GM21723 (cell line): Measurements from ENCODE around the gene ANXA3.
A peak's percentile ranks its signal among the peaks of the same experiment; 100 is the strongest.

Source experiments
- ATAC-seq: cut with Tn5 transposase; IDR thresholded peaks from one replicate; pipeline ENCODE4 v1.9.1; 2021; ENCODE audit warnings: mild to moderate bottlenecking, moderate library complexity; ENCODE audit not compliant: unreplicated experiment

The ANXA3 gene

DNA sequence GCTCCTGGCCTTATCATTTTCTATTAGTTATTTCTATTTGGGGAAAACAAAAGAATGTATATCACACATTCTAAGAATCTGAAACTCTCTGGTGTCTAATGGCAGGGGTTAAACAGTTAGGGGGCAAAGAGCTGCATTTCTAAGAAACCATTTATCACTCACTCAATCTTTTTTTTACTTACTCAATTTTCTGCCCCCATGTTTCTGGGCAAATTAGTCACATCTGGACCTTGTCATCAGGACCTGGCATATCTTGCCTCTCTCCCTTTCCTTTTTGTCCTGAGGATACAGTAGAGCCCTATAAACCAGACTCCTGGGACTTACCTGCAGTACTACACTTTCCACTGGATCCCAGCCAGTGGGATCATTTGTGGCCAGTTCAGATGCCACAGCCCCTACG, 89.1 kb downstream of the ANXA3 start:
- ATAC-seq = no peak

DNA sequence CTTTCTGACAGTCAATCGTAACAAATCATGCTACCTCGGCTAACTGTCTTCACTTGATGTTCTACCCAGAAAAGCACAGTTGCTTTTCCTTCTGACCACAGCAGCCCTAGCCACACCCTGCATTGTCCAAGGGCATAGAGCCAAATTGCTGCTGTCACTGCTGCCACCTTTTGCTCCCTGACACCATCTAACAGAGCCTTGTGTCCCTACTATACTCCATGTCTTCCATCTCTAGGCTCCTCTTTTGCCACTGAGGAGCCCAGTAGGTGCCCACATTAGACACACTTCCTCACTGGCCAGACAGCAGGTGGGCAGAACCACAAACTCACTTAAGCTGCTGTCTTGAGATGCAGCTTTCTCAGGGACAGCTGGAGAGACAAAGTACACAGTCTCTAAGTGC, 91.4 kb downstream of the ANXA3 start:
- no peak for ATAC-seq

- no peak for ATAC-seq
Measured at GRCh38 chr4:78644063-78644691, 92.6 kb downstream of the ANXA3 start.

- ATAC-seq = peak; percentile 97
Measured at GRCh38 chr4:78644744-78645330, 93.3 kb downstream of the ANXA3 start.

GRCh38 chr4:78645853-78646757, 94.5 kb downstream of the ANXA3 start:
- ATAC-seq = peak; percentile 42

- no peak for ATAC-seq
Measured at GRCh38 chr4:78647272-78647671, 95.7 kb downstream of the ANXA3 start.

- no peak for ATAC-seq
Measured at GRCh38 chr4:78648640-78649363, 97.2 kb downstream of the ANXA3 start.

GRCh38 chr4:78650106-78651024, 98.8 kb downstream of the ANXA3 start:
- no peak for ATAC-seq

DNA sequence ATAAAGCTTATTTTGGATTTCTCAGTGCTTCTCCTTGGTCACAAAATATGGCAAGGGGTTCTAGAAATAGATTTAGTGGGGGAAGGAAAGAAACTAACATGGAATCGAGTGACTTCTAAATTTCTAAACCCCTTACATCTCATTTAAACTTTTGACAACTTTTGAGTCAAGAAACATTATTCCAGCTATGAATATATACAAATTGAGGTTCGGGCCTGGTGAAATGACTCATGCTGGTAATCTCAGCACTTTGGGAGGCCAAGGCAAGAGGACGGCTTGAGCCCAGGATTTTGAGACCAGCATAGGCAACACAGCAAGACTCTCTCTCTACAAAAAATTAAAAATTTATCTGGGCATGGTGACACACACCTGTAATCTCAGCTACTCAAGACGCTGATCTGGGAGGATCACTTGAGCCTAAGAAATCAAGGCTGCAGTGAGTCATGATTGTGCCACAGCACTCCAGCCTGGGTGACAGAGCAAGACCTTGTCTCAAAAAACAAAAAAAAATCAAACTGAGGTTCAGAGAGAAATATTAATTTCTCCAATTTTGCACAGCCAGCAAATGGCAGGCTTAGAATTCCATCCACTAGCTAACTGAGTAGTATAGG, 99.8 kb downstream of the ANXA3 start:
- ATAC-seq = no peak

DNA sequence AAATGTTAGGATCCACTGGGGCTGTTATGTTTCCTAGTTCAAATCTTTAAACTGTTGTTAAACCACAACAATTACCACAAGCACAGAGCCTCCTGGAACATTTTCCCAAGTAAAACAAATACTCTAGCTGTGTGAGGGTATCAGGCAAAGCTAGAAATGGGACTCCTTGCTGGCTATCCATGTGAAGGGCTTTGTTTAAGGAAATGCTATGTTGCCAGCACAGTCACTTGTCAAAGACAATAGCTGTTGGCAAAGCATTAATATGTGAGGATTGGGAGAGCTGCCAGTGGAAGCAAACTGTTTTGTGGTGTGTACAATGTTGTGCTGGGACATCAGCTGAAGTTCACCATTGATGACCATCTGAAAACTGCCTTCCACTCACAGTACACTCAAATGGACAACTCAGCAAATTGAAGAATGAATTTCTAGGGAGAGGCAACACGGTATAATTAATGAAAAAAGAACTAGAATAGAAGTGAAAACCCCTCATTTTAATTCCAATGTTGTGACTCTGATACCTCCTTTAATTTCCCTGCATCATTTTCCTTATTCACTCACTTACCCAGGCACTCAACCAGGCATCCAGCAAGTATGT, 100.8 kb downstream of the ANXA3 start:
- no peak for ATAC-seq

DNA sequence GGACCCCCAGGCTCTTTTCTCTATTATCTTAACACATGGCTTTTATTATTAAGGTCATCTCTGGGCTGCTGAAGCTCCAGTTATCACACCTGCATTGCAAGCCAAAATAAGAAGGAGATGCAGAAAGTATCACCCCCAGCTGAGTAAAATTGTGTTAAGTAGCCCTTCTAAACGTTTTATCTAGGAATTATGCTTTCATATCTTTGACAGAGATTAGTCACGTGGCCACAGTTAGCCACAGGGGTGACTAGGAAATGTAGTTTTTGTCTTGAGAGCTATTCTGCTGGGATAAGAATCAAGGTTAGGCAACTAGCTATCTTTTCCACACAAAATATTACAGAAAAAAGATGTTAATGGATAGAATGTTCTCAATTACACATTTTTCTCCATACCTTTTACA, 102.1 kb downstream of the ANXA3 start:
- no peak for ATAC-seq

DNA sequence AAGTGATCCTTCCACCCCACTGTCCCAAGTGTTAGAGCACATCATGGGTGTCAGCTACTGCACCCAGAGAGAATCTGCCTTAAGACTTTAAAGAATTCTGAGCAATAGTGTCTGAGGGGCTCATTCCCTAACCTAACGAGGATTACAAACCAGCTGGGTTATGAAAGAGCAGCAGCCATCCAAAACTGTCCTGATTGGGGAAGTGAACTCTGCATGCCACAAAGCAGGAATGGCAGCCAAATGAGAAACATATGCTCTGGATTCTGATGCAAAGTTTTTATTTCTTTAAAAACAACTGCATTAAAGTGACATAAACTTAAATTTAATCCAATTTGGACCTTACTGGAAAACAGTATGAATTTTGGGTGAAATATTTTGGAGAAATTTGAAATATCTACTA, 103.2 kb downstream of the ANXA3 start:
- no peak for ATAC-seq

- peak; percentile 49 for ATAC-seq
Measured at GRCh38 chr4:78656968-78657445, 105.4 kb downstream of the ANXA3 start.

DNA sequence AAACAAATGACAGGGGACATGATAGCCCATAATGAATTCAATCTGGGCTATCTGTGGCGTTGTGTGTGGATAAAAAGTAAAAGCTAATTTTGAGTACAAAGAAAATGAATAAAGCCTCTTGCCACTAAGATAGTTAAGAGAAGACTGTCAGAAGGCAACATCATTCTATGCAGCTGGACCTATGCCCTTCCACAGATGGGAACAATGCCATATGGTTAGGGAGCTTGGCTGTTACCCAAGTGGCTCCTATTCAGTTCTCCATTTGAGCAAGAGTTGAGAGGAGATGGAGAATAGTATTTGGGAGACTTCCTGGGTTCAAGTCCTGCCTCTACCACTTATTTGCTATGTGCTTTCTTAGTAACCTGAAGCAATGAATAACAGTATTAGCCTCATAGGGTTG, 107.7 kb downstream of the ANXA3 start:
- ATAC-seq = no peak

DNA sequence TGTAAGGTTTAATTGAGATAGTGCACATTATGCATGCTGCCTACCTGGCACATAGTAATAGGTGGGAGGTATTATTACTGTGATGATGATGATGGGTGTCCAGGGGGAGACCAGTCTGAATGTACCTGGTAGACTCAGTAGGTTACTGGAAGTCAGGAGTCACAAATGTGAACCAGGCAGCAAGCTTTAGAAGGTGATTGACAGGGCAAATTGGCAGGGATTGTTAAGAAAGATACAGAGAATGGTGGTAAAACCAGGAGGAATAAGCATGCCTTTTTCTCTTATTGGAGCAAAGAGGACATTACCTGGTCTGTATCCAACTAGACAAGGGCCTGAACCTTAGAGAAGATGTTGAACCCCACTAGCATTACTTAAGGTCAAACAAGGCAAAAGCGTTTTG, 108.1 kb downstream of the ANXA3 start:
- ATAC-seq = no peak
